ENCODE measurements around the gene RPTOR. TPM values are rescaled to one million over a fixed set of nuclear protein-coding genes. Genes with fewer than 3 reads are reported as not detected.

The RPTOR gene
- total RNA-seq, 2 experiments from 2014 or later = 48.1 to 87.8 TPM

GRCh38 chr17:80797741-80798594 lies 253.3 kb downstream of the RPTOR start:
- H3K9me3 ChIP-seq (ENCODE audit: low read length) = no peaks in the 10 kb centered on the region
- DNase-seq (ENCODE audit: low spot score) = no peak
- no peak overlapping the region for H3K4me3 ChIP-seq (ENCODE audit: low read depth, low read length, poor library complexity, severe bottlenecking)
- ChIA-PET CTCF (ENCODE audit: unreplicated experiment) (no interaction called here), POLR2A (no interaction called here)
- no peaks in the 10 kb centered on the region for H4K20me1 ChIP-seq (ENCODE audit: insufficient read depth, low read length)
- no TSS peak for BruUV-seq (replicated peaks)
- no peaks in the 10 kb centered on the region for H3K9me2 ChIP-seq (ENCODE audit: insufficient read depth, low read length)
- no peak for TF ChIP-seq CTCF (conservative IDR thresholded peaks at IDR 0.05; ENCODE audit: low read length)
- no peak for TF ChIP-seq EZH2phosphoT487 (IDR thresholded peaks at IDR 0.05; ENCODE audit: borderline replicate concordance, low read depth, low read length)
- peaks cover 11% of the 10 kb centered on the region for H3K4me1 ChIP-seq (ENCODE audit: insufficient read depth, low read length, poor library complexity, severe bottlenecking)
- H3K36me3 ChIP-seq (ENCODE audit: insufficient read depth, low read length) = peaks cover 30% of the 10 kb centered on the region
- no peak overlapping the region for H2AFZ ChIP-seq (ENCODE audit: low read length)
- H3K4me2 ChIP-seq (ENCODE audit: low read length) = no peak overlapping the region
- H3K27ac ChIP-seq (ENCODE audit: low read depth, low read length, poor library complexity, severe bottlenecking) = no peak overlapping the region
- intact Hi-C loops (cut with micrococcal nuclease; ENCODE audit: unreplicated experiment) = no loop called here
- H3K79me2 ChIP-seq (ENCODE audit: insufficient read depth, low read depth, low read length) = no peaks in the 10 kb centered on the region

GRCh38 chr17:80798595-80799537 lies 254.2 kb downstream of the RPTOR start:
- Histone ChIP-seq H3K9me2 (ENCODE audit: insufficient read depth, low read length) (no peaks in the 10 kb centered on the region), H3K27ac (ENCODE audit: low read depth, low read length, poor library complexity, severe bottlenecking) (no peak overlapping the region), H3K36me3 (ENCODE audit: insufficient read depth, low read length) (peaks cover 24% of the 10 kb centered on the region), H3K4me1 (ENCODE audit: insufficient read depth, low read length, poor library complexity, severe bottlenecking) (peaks cover 11% of the 10 kb centered on the region), H3K4me3 (ENCODE audit: low read depth, low read length, poor library complexity, severe bottlenecking) (no peak overlapping the region), H3K79me2 (ENCODE audit: insufficient read depth, low read depth, low read length) (no peaks in the 10 kb centered on the region), H4K20me1 (ENCODE audit: insufficient read depth, low read length) (no peaks in the 10 kb centered on the region), H3K9me3 (ENCODE audit: low read length) (no peaks in the 10 kb centered on the region), H2AFZ (ENCODE audit: low read length) (no peak overlapping the region), H3K4me2 (ENCODE audit: low read length) (no peak overlapping the region)
- DNase-seq (ENCODE audit: low spot score) = no peak
- BruUV-seq (replicated peaks) = no TSS peak
- no peak for TF ChIP-seq CTCF (conservative IDR thresholded peaks at IDR 0.05; ENCODE audit: low read length)
- no peak for TF ChIP-seq EZH2phosphoT487 (IDR thresholded peaks at IDR 0.05; ENCODE audit: borderline replicate concordance, low read depth, low read length)
- ChIA-PET CTCF (ENCODE audit: unreplicated experiment) (interaction anchor here (0.7 kb wide), 1 partner anchor 48 kb away, joined by 4 read pairs; no protein-coding TSS in a partner anchor), POLR2A (no interaction called here)
- intact Hi-C loops (cut with micrococcal nuclease; ENCODE audit: unreplicated experiment) = no loop called here

Measured in OCI-LY7 (cell line).